Body of pancreas (tissue), 4 donors: Measurements from ENCODE around the gene EFNA3. TPM values are rescaled to one million over a fixed set of nuclear protein-coding genes. Genes with fewer than 3 reads are reported as not detected.

Source experiments
- ATAC-seq: fragments of 150-250 bp; one replicate; pipeline ENCODE4 v1.9.1; 2016
- DNase-seq, 4 donors: peaks; one replicate each; pipeline ENCODE4 v3.0.0-alpha.2; 2019
- H3K27ac ChIP-seq, 4 donors: fragments of 200-600 bp; sonication (generic); 1 replicate in 3 of 4; 2 replicates in 1 of 4; pipeline versions ENCODE4 v1.5.1 to v1.6.1; 2016 to 2019; ENCODE audit warnings: mild to moderate bottlenecking in 1 of 4, mixed read lengths in 1 of 4, moderate library complexity in 1 of 4
- H3K27me3 ChIP-seq, 2 donors: fragments of 200-600 bp; sonication (generic); one replicate each; pipeline ENCODE4 v1.6.0; 2016; ENCODE audit warnings: mild to moderate bottlenecking in 1 of 2
- H3K36me3 ChIP-seq, 2 donors: fragments of 200-600 bp; sonication (generic); replicated peaks in 1 of 2; 2 replicates each; pipeline ENCODE4 v1.5.1; 2016; ENCODE audit warnings: low read depth in 2 of 2; ENCODE audit not compliant: insufficient read depth in 1 of 2
- H3K4me1 ChIP-seq: fragments of 200-600 bp; sonication (generic); one replicate; pipeline ENCODE4 v1.6.0; 2016
- H3K4me3 ChIP-seq, 2 donors: fragments of 200-600 bp; sonication (generic); 1 replicate in 1 of 2; 2 replicates in 1 of 2; pipeline ENCODE4 v1.5.1; 2016 to 2019
- H3K9me3 ChIP-seq, 3 donors: fragments of 200-600 bp; sonication (generic); 1 replicate in 2 of 3; 2 replicates in 1 of 3; pipeline ENCODE4 v1.5.1; 2016
- CTCF ChIP-seq, 7 experiments: fragments of 450-650 bp in 4 of 7; fragments of 200-600 bp in 3 of 7; sonication (generic) in 3 of 7; IDR thresholded peaks; one replicate each; pipeline ENCODE4 v1.5.1; 2016 to 2019; ENCODE audit warnings: antibody characterized with exemption in 7 of 7
- POLR2A ChIP-seq, 3 donors: fragments of 450-650 bp; IDR thresholded peaks; one replicate each; pipeline ENCODE4 v1.6.1; 2016; ENCODE audit warnings: antibody characterized with exemption in 3 of 3, mild to moderate bottlenecking in 2 of 3
- WGBS, 2 donors: methylation state at CpG; one replicate each; pipeline ENCODE4 v1.1.5; 2017; 5-methylcytosine and 5-hydroxymethylcytosine counted together
- intact Hi-C: fragments of 100-400 bp; cut with DNase I; formaldehyde crosslinking; loops from one replicate; pipeline ENCODE4 v1.15.1; 2023
- total RNA-seq, 2 donors: library from RNA; depleted of rRNA; stranded (reverse); fragments of >200 nt; gene quantifications; one replicate each; pipeline ENCODE4 v1.1.0, GENCODE V29; 2016

Gene EFNA3
- total RNA-seq, 2 donors from 2014 or later, result 1.8 TPM; not detected in 1

- DNase-seq, result no peak
Observed at GRCh38 chr1:155130272-155131006, 51.8 kb downstream of the EFNA3 start.

GRCh38 chr1:155131285-155131684 is 52.6 kb downstream of the EFNA3 start:
- no peak overlapping the region for H3K4me3 ChIP-seq

More at GRCh38 chr1:155130272-155131006, 51.8 kb downstream of the EFNA3 start:
- H3K27me3 ChIP-seq, result no peaks in the 10 kb centered on the region
- peaks cover 80% of the 10 kb centered on the region for H3K4me1 ChIP-seq
- WGBS, 2 donors, result 14 to 16% methylated on average over 6 of the region's 6 CpGs
- TF ChIP-seq POLR2A (IDR thresholded peaks at IDR 0.05), result no peak
- TF ChIP-seq CTCF (IDR thresholded peaks at IDR 0.05), result no peak
- H3K9me3 ChIP-seq, result no peaks in the 10 kb centered on the region
- H3K36me3 ChIP-seq, result peaks cover 4 to 9% of the 10 kb centered on the region in 2 donors
- peak overlapping the region; percentile 94 to 99 (median 98) for H3K27ac ChIP-seq
- peak overlapping the region in 1 of 2 donors; percentile 17 for H3K4me3 ChIP-seq
- intact Hi-C loops, result loop anchor here (5.0 kb wide), 1 partner anchor 37 kb away; no protein-coding TSS in a partner anchor
- ATAC-seq, result no peak

GRCh38 chr1:155131856-155132255 is 53.2 kb downstream of the EFNA3 start:
- WGBS, 2 donors, result 58 to 67% methylated on average over 2 of the region's 2 CpGs
- intact Hi-C loops, result loop anchor here (5.0 kb wide), 1 partner anchor 35 kb away; no protein-coding TSS in a partner anchor

More at GRCh38 chr1:155131285-155131684, 52.6 kb downstream of the EFNA3 start:
- H3K9me3 ChIP-seq, result no peaks in the 10 kb centered on the region
- ATAC-seq (no peak), DNase-seq (peak; percentile 80 to 92 (median 88))
- H3K27ac ChIP-seq, result peak overlapping the region; percentile 61 to 99 (median 95)
- peaks cover 4 to 9% of the 10 kb centered on the region in 2 donors for H3K36me3 ChIP-seq
- TF ChIP-seq POLR2A (IDR thresholded peaks at IDR 0.05), result peak in 2 of 3 donors; percentile 30 to 39
- TF ChIP-seq CTCF (IDR thresholded peaks at IDR 0.05), result no peak
- intact Hi-C loops, result loop anchor here (5.0 kb wide), 1 partner anchor 36 kb away; no protein-coding TSS in a partner anchor
- 21 to 38% methylated on average over 8 of the region's 8 CpGs for WGBS, 2 donors
- no peaks in the 10 kb centered on the region for H3K27me3 ChIP-seq
- peaks cover 72% of the 10 kb centered on the region for H3K4me1 ChIP-seq

GRCh38 chr1:155133799-155134281 is 55.2 kb downstream of the EFNA3 start:
- WGBS, 2 donors, result 34 to 56% methylated on average over 7 of the region's 7 CpGs
- Histone ChIP-seq H3K4me3 (no peak overlapping the region), H3K9me3 (no peaks in the 10 kb centered on the region), H3K27me3 (no peaks in the 10 kb centered on the region), H3K27ac (peak overlapping the region in 3 of 4 donors; percentile 94 to 99 (median 99)), H3K36me3 (peaks cover 4 to 9% of the 10 kb centered on the region in 2 donors), H3K4me1 (peaks cover 85% of the 10 kb centered on the region)
- DNase-seq (no peak), ATAC-seq (no peak)
- intact Hi-C loops, result loop anchor here (5.0 kb wide), 1 partner anchor 33 kb away; no protein-coding TSS in a partner anchor
- TF ChIP-seq CTCF (IDR thresholded peaks at IDR 0.05) (no peak), POLR2A (IDR thresholded peaks at IDR 0.05) (no peak)

More at GRCh38 chr1:155131856-155132255, 53.2 kb downstream of the EFNA3 start:
- H3K36me3 ChIP-seq, result peaks cover 4 to 9% of the 10 kb centered on the region in 2 donors
- no peaks in the 10 kb centered on the region for H3K9me3 ChIP-seq
- ATAC-seq (no peak), DNase-seq (no peak)
- no peaks in the 10 kb centered on the region for H3K27me3 ChIP-seq
- peaks cover 70% of the 10 kb centered on the region for H3K4me1 ChIP-seq
- H3K27ac ChIP-seq, result peak overlapping the region in 3 of 4 donors; percentile 94 to 99 (median 96)
- no peak overlapping the region for H3K4me3 ChIP-seq
- no peak for TF ChIP-seq POLR2A (IDR thresholded peaks at IDR 0.05)
- TF ChIP-seq CTCF (IDR thresholded peaks at IDR 0.05), result no peak
